Naive thymus-derived CD4-positive, alpha-beta T cell (primary cell): Measurements from ENCODE around the gene VMO1. TPM values are rescaled to one million over a fixed set of nuclear protein-coding genes. Genes with fewer than 3 reads are reported as not detected.

ENCODE experiments used
- ATAC-seq: fragments of 150-1000 bp; cut with Tn5 transposase; 2 replicates; pipeline ENCODE4 v1.10.0; 2021; ENCODE audit warnings: mild to moderate bottlenecking, moderate library complexity
- CTCF ChIA-PET: fragments of 350-600 bp; sonication (Branson Sonifier 250); formaldehyde crosslinking; loops from one replicate; lab custom pipeline; 2021; ENCODE audit warnings: antibody characterized with exemption; lab: Charles Lee
- POLR2A ChIA-PET: fragments of 350-600 bp; sonication (Branson Sonifier 250); formaldehyde crosslinking; loops from one replicate; lab custom pipeline; 2021; ENCODE audit warnings: antibody characterized with exemption, inconsistent platforms; lab: Charles Lee
- DNase-seq, 9 donors: peaks; one replicate each; pipeline versions ENCODE4 v3.0.0 to v3.0.0-alpha.2; 2020 to 2022; ENCODE audit warnings: mixed read lengths in 1 of 9
- H3K27ac ChIP-seq: one replicate; pipeline ENCODE4 v1.7.0; 2013; ENCODE audit warnings: mild to moderate bottlenecking, low read depth, low read length, moderate library complexity
- H3K27me3 ChIP-seq, 2 donors: one replicate each; pipeline ENCODE4 v1.7.0; 2013; ENCODE audit warnings: low read length in 2 of 2, mild to moderate bottlenecking in 2 of 2, moderate library complexity in 2 of 2; ENCODE audit not compliant: control insufficient read depth in 2 of 2, insufficient read depth in 2 of 2
- H3K36me3 ChIP-seq, 3 experiments: 1 replicate in 2 of 3; 2 replicates in 1 of 3; pipeline ENCODE4 v1.7.0; 2013; ENCODE audit warnings: low read length in 3 of 3, mild to moderate bottlenecking in 3 of 3, moderate library complexity in 1 of 3; ENCODE audit not compliant: insufficient read depth in 3 of 3, control insufficient read depth in 2 of 3
- H3K4me1 ChIP-seq, 2 donors: one replicate each; pipeline ENCODE4 v1.7.0; 2013; ENCODE audit warnings: low read length in 2 of 2, mild to moderate bottlenecking in 2 of 2, moderate library complexity in 1 of 2; ENCODE audit not compliant: control insufficient read depth in 2 of 2, insufficient read depth in 2 of 2
- H3K4me3 ChIP-seq: 2 replicates; pipeline ENCODE4 v1.7.0; 2013; ENCODE audit warnings: mild to moderate bottlenecking, low read length
- H3K9me3 ChIP-seq, 3 experiments: 1 replicate in 2 of 3; 2 replicates in 1 of 3; pipeline ENCODE4 v1.7.0; 2013; ENCODE audit warnings: low read length in 3 of 3; ENCODE audit not compliant: control insufficient read depth in 2 of 3
- H3K27ac Mint-ChIP-seq, 9 donors: one replicate each; pipeline ENCODE4 v1.8.0; 2020 to 2022; ENCODE audit warnings: mixed read lengths in 9 of 9, mild to moderate bottlenecking in 8 of 9, moderate library complexity in 5 of 9, inconsistent platforms in 2 of 9
- H3K27me3 Mint-ChIP-seq, 5 donors: one replicate each; pipeline ENCODE4 v1.8.0; 2021 to 2022; ENCODE audit warnings: mixed read lengths in 5 of 5, mild to moderate bottlenecking in 1 of 5
- H3K36me3 Mint-ChIP-seq, 5 donors: one replicate each; pipeline ENCODE4 v1.8.0; 2020 to 2022; ENCODE audit warnings: mixed read lengths in 5 of 5, mild to moderate bottlenecking in 3 of 5, inconsistent platforms in 1 of 5
- H3K4me1 Mint-ChIP-seq, 7 donors: one replicate each; pipeline ENCODE4 v1.8.0; 2020 to 2022; ENCODE audit warnings: mixed read lengths in 7 of 7, mild to moderate bottlenecking in 3 of 7, inconsistent platforms in 1 of 7
- H3K4me3 Mint-ChIP-seq, 10 donors: one replicate each; pipeline ENCODE4 v1.8.0; 2020 to 2022; ENCODE audit warnings: mild to moderate bottlenecking in 10 of 10, mixed read lengths in 10 of 10, moderate library complexity in 6 of 10, inconsistent platforms in 2 of 10
- H3K9me3 Mint-ChIP-seq, 11 donors: one replicate each; pipeline ENCODE4 v1.8.0; 2020 to 2022; ENCODE audit warnings: mixed read lengths in 11 of 11, mild to moderate bottlenecking in 4 of 11, inconsistent platforms in 1 of 11, moderate library complexity in 1 of 11
- intact Hi-C, 2 donors: fragments of 100-400 bp; cut with micrococcal nuclease; formaldehyde crosslinking; loops; one replicate each; pipeline ENCODE4 v1.15.1; 2023
- polyA plus RNA-seq, 2 donors: library from polyadenylated mRNA; unstranded; fragments of 300-500 nt; fragmentation: Illumina TruSeq; gene quantifications; one replicate each; pipeline ENCODE4 v1.2.3, GENCODE V29; 2021
- total RNA-seq, 6 experiments: library from RNA in 5 of 6; stranded (reverse) in 5 of 6; gene quantifications; 1 replicate in 5 of 6; 2 replicates in 1 of 6; pipeline ENCODE4 v1.2.3 and lab custom pipeline; 2021 to 2026

Gene VMO1
- total and polyA plus RNA-seq, 7 experiments from 2014 or later, result 0.66 to 3.0 TPM; not detected in 5

DNA sequence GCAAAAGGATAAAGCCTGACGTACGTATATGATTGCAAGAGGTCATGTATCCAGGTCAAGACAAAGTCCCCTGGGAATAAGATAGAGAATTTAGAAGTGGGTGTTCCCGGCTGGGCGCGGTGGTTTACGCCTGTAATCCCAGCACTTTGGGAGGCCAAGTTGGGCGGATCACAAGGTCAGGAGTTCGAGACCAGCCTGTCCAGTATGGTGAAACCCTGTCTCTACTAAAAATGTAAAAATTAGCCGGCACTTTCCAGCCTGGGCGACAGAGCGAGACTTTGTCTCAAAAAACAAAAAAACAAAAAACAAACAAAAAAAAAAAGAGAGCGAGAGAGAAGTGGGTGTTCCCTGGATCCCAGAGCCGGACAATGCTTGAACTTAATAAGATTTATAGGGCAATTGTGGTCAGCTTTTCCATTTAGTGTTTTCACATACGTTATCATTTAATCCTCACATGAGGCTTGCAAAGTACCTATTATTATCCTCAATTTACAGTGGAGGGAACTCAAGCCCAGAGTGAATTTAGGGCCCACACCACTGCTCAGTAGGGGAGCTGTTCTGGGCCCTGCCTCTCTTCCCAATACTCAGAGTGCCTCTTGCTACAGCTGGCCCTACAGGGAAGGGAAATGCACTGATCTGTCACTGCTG is 2.1 kb upstream of the VMO1 start:
- peak overlapping the region in 8 of 10 donors; percentile 32 to 67 (median 51) for H3K4me3 Mint-ChIP-seq
- POLR2A ChIA-PET, result interaction anchor here (0.5 to 4.3 kb wide), 5 partner anchors 17 to 93 kb away, joined by 3 to 48 read pairs (median 4); partner anchors contain the start of genes ARRB2 and PELP1
- H3K4me1 ChIP-seq, result peaks cover 15 to 20% of the 10 kb centered on the region in 2 donors
- ATAC-seq, result no peak
- H3K36me3 ChIP-seq, result no peaks in the 10 kb centered on the region
- H3K36me3 Mint-ChIP-seq, result peaks cover 0 to 4% (median 0%) of the 10 kb centered on the region in 5 donors
- H3K9me3 Mint-ChIP-seq, result peaks cover 0 to 2% (median 0%) of the 10 kb centered on the region in 11 donors
- no peaks in the 10 kb centered on the region for H3K9me3 ChIP-seq
- no peak for DNase-seq
- H3K4me3 ChIP-seq, result no peak overlapping the region
- intact Hi-C loops, result loop anchor here in 1 of 2 donors (5.0 kb wide), 1 partner anchor 114 kb away; the partner anchor contains the start of gene CHRNE
- peak overlapping the region in 2 of 9 donors; percentile 32 to 65 for H3K27ac Mint-ChIP-seq
- H3K27me3 Mint-ChIP-seq, result peaks cover 35 to 63% (median 47%) of the 10 kb centered on the region in 5 donors
- no peak overlapping the region for H3K27ac ChIP-seq
- peaks cover 3 to 11% of the 10 kb centered on the region in 2 donors for H3K27me3 ChIP-seq
- CTCF ChIA-PET, result interaction anchor here (1.4 kb wide), 1 partner anchor 85 kb away, joined by 4 read pairs; the partner anchor contains the start of gene PELP1
- H3K4me1 Mint-ChIP-seq, result peaks cover 11 to 39% (median 19%) of the 10 kb centered on the region in 7 donors

DNA sequence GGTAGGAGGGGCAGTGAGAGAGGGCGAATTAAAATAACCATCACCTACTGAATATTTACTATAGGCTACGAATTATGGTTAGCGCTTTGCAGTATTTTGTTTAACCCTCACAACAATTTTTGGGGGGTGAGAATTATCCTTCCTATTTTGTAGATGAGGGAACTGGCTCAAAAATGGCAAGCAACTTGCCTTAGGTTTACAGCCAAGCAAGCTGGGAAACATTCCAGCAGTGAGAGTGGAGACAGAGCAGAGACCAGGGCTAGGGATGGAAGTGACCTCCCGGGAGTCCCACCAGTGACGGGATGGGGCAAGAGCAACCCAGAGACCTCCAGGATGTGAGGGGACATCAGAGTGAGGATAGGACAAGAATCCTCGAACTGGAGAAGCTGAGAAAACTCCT is 352 bp upstream of the VMO1 start:
- H3K36me3 Mint-ChIP-seq, result peaks cover 0 to 4% (median 0%) of the 10 kb centered on the region in 5 donors
- peaks cover 16 to 39% (median 19%) of the 10 kb centered on the region in 7 donors for H3K4me1 Mint-ChIP-seq
- H3K27ac Mint-ChIP-seq, result no peak overlapping the region
- H3K9me3 Mint-ChIP-seq, result peaks cover 0 to 2% (median 0%) of the 10 kb centered on the region in 11 donors
- H3K9me3 ChIP-seq, result no peaks in the 10 kb centered on the region
- intact Hi-C loops, result loop anchor here in 1 of 2 donors (5.0 kb wide), 1 partner anchor 116 kb away; the partner anchor contains the start of gene CHRNE
- no peak overlapping the region for H3K27ac ChIP-seq
- DNase-seq (no peak), ATAC-seq (no peak)
- no peak overlapping the region for H3K4me3 ChIP-seq
- H3K4me3 Mint-ChIP-seq, result peak overlapping the region in 4 of 10 donors; percentile 29 to 71 (median 63)
- no peaks in the 10 kb centered on the region for H3K36me3 ChIP-seq
- POLR2A ChIA-PET, result interaction anchor here (0.6 kb wide), 1 partner anchor 78 kb away, joined by 3 read pairs; no protein-coding TSS in a partner anchor
- CTCF ChIA-PET, result no interaction called here
- H3K27me3 ChIP-seq, result peaks cover 3 to 16% of the 10 kb centered on the region in 2 donors
- H3K4me1 ChIP-seq, result peaks cover 15 to 20% of the 10 kb centered on the region in 2 donors
- H3K27me3 Mint-ChIP-seq, result peaks cover 48 to 72% (median 56%) of the 10 kb centered on the region in 5 donors

DNA sequence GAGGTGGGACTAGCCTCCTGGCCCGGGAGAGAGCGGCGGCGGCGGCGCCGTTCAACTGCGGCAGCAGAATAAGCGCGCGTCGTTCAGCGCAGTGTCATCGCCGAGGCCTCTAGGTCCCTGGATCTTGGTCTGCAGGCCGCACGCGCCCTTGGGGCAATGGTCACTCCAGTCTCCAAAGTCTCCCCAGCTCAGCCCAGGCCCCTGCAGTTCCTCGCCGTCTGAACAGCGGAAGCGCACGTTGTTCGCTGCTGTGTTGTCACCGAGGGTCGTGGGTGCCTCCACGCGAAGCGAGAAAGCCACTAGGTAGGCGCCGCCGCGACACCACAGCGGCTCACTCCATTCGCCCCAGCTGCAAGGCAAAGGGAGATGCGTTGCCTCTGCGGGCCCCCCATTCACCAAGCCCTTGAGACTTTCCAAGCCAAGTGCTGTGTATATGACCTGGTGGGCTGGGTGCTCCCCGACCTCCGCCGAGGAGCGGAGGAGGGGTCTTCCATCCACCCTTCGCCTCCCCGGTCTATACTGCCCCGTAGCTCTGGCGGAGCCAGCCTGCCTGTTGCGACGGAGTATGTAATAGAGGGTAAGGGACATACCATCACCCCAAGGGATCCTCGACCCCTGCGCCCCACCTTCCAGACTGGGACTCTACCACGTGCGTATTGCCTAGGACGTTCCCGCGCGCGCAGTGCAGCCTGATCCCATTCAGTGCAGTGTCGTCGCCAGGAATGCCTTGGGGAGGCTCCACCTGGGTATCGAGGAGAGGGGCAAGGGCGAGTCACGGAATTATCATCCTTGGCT is 656 bp downstream of the VMO1 start:
- Mint-ChIP-seq H3K36me3 (peaks cover 0 to 4% (median 0%) of the 10 kb centered on the region in 5 donors), H3K27ac (no peak overlapping the region), H3K4me3 (peak overlapping the region; percentile 44 to 74 (median 65)), H3K9me3 (peaks cover 0 to 2% (median 0%) of the 10 kb centered on the region in 11 donors), H3K4me1 (peaks cover 10 to 30% (median 15%) of the 10 kb centered on the region in 7 donors), H3K27me3 (peaks cover 51 to 76% (median 61%) of the 10 kb centered on the region in 5 donors)
- H3K4me3 ChIP-seq, result no peak overlapping the region
- DNase-seq (peak in 2 of 9 donors; percentile 20 to 22), ATAC-seq (no peak)
- POLR2A ChIA-PET, result interaction anchor here (1.9 kb wide), 1 partner anchor 75 kb away, joined by 5 read pairs; the partner anchor contains the start of gene ARRB2
- CTCF ChIA-PET, result interaction anchor here (0.5 to 1.4 kb wide), 2 partner anchors 8 to 82 kb away, joined by 3 to 5 read pairs; partner anchors contain the start of gene PELP1
- no peak overlapping the region for H3K27ac ChIP-seq
- H3K27me3 ChIP-seq, result peaks cover 3 to 16% of the 10 kb centered on the region in 2 donors
- intact Hi-C loops, result loop anchor here in 1 of 2 donors (5.0 kb wide), 1 partner anchor 117 kb away; the partner anchor contains the start of gene CHRNE
- peaks cover 9 to 20% of the 10 kb centered on the region in 2 donors for H3K4me1 ChIP-seq
- no peaks in the 10 kb centered on the region for H3K36me3 ChIP-seq
- H3K9me3 ChIP-seq, result no peaks in the 10 kb centered on the region

DNA sequence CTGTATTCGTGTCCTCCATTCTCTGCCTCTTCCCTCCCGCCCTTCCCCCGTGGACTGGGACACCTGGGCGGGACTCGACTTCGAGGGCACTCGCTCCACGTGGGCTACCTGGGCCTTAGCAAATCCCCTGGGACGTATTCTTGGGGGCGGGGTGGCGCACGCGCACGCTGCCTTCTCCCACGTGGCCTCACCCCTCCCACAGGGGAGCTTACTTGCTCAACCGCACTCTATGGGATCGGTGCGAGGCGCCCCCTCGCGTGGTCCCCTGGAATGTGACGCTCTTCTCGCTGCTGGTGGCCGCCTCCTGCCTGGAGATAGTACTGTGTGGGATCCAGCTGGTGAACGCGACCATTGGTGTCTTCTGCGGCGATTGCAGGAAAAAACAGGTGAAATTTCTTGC is 3.5 kb downstream of the VMO1 start:
- no peak for DNase-seq

DNA sequence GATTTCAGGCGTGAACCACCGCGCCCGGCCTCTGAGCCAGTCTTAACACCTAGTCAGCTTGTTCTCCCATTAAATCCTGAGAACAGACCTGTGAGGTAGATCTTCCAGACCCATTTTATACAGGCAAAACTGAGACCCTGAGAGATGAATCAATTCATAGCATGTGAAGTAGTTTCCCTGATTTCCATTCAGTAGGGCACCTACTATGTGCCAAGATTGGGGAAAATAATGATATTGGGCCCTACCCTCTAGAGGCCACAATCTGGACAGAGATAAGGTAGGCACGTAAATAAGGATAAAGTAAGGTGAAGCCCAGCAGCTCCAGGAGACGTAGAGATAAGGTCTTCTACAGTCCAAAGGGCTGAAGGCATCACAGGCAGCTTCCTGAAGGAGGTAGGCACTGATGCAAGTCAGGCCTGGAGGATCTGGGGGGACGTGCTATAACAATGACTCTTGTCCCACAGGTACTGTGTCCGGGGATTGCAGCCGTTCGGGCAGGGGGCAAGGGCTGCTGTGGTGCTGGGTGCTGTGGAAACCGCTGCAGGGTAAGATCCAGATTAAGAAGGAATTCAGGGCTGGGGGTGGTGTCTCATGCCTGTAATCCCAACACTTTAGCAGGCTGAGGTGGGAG is 5.7 kb downstream of the VMO1 start:
- CTCF ChIA-PET, result interaction anchor here (0.8 kb wide), 1 partner anchor 102 kb away, joined by 3 read pairs; no protein-coding TSS in a partner anchor
- Mint-ChIP-seq H3K4me1 (peaks cover 0 to 8% (median 5%) of the 10 kb centered on the region in 7 donors), H3K27ac (no peak overlapping the region), H3K9me3 (peaks cover 0 to 1% (median 0%) of the 10 kb centered on the region in 11 donors), H3K4me3 (no peak overlapping the region), H3K36me3 (no peaks in the 10 kb centered on the region), H3K27me3 (peaks cover 35 to 65% (median 47%) of the 10 kb centered on the region in 5 donors)
- ATAC-seq (no peak), DNase-seq (no peak)
- POLR2A ChIA-PET, result interaction anchor here (0.6 kb wide), 3 partner anchors 59 to 611 kb away, joined by 3 to 6 read pairs (median 3); no protein-coding TSS in a partner anchor
- intact Hi-C loops, result no loop called here
- Histone ChIP-seq H3K4me1 (peaks cover 3 to 4% of the 10 kb centered on the region in 2 donors), H3K4me3 (no peak overlapping the region), H3K36me3 (no peaks in the 10 kb centered on the region), H3K27ac (no peak overlapping the region), H3K27me3 (peaks cover 3 to 5% of the 10 kb centered on the region in 2 donors), H3K9me3 (no peaks in the 10 kb centered on the region)

More for the DNA sequence above, 3.5 kb downstream of the VMO1 start:
- peak overlapping the region in 1 of 10 donors; percentile 2 for H3K4me3 Mint-ChIP-seq
- ChIA-PET POLR2A (interaction anchor here (0.6 to 0.7 kb wide), 2 partner anchors 79 to 1645 kb away, joined by 4 read pairs; no protein-coding TSS in a partner anchor), CTCF (no interaction called here)
- no peaks in the 10 kb centered on the region for H3K36me3 Mint-ChIP-seq
- H3K27ac ChIP-seq, result no peak overlapping the region
- peaks cover 5 to 24% (median 10%) of the 10 kb centered on the region in 7 donors for H3K4me1 Mint-ChIP-seq
- H3K4me3 ChIP-seq, result no peak overlapping the region
- intact Hi-C loops, result no loop called here
- H3K27ac Mint-ChIP-seq, result no peak overlapping the region
- no peaks in the 10 kb centered on the region for H3K9me3 ChIP-seq
- H3K9me3 Mint-ChIP-seq, result peaks cover 0 to 2% (median 0%) of the 10 kb centered on the region in 11 donors
- H3K4me1 ChIP-seq, result peaks cover 9 to 15% of the 10 kb centered on the region in 2 donors
- H3K36me3 ChIP-seq, result no peaks in the 10 kb centered on the region
- ATAC-seq, result no peak
- peaks cover 3 to 16% of the 10 kb centered on the region in 2 donors for H3K27me3 ChIP-seq
- H3K27me3 Mint-ChIP-seq, result peaks cover 54 to 80% (median 64%) of the 10 kb centered on the region in 5 donors
